Heart right ventricle (tissue), 16 donors: ENCODE data around the gene TECPR2. TPM values are rescaled to one million over a fixed set of nuclear protein-coding genes. Genes with fewer than 3 reads are reported as not detected.
A peak's percentile ranks its signal among the peaks of the same experiment; 100 is the strongest.

Experiments used
- ATAC-seq, 8 donors: fragments of 200-7000 bp; cut with Tn5 transposase; one replicate each; pipeline ENCODE4 v1.9.1; 2020; ENCODE audit warnings: mild to moderate bottlenecking in 8 of 8, moderate library complexity in 8 of 8, moderate number of reproducible peaks in 1 of 8
- DNase-seq, 2 donors: peaks; one replicate each; pipeline ENCODE4 v3.0.0-alpha.2; 2020
- H3K27ac ChIP-seq, 10 donors: fragments of 200-600 bp; sonication (generic) in 2 of 10; one replicate each; pipeline versions ENCODE4 v1.5.0 to v1.8.0; 2020 to 2022; ENCODE audit warnings: mild to moderate bottlenecking in 3 of 10
- H3K27me3 ChIP-seq, 7 donors: fragments of 200-600 bp; one replicate each; pipeline ENCODE4 v1.8.0; 2021 to 2022; ENCODE audit warnings: mild to moderate bottlenecking in 2 of 7
- H3K36me3 ChIP-seq, 9 donors: fragments of 200-600 bp; sonication (generic) in 1 of 9; one replicate each; pipeline versions ENCODE4 v1.5.0 to v1.8.0; 2020 to 2022; ENCODE audit warnings: mild to moderate bottlenecking in 2 of 9
- H3K4me1 ChIP-seq, 9 donors: fragments of 200-600 bp; sonication (generic) in 1 of 9; one replicate each; pipeline versions ENCODE4 v1.5.0 to v1.8.0; 2020 to 2022; ENCODE audit warnings: mild to moderate bottlenecking in 4 of 9
- H3K4me3 ChIP-seq, 10 donors: fragments of 200-600 bp; sonication (generic) in 2 of 10; one replicate each; pipeline versions ENCODE4 v1.5.0 to v1.8.0; 2020 to 2022; ENCODE audit warnings: mild to moderate bottlenecking in 7 of 10, moderate library complexity in 2 of 10
- H3K9me3 ChIP-seq, 11 donors: fragments of 200-600 bp in 10 of 11; sonication (generic) in 2 of 11; one replicate each; pipeline versions ENCODE4 v1.5.0 to v1.8.0; 2013 to 2022; ENCODE audit warnings: mild to moderate bottlenecking in 2 of 11, control low read depth in 1 of 11, moderate library complexity in 1 of 11
- CTCF ChIP-seq, 9 donors: fragments of 200-600 bp; sonication (generic) in 2 of 9; IDR thresholded peaks; one replicate each; pipeline versions ENCODE4 v1.5.0 to v1.8.0; 2021 to 2022; ENCODE audit warnings: antibody characterized with exemption in 9 of 9, mild to moderate bottlenecking in 5 of 9, moderate library complexity in 1 of 9
- WGBS, 2 donors: extraction: QIAGEN DNeasy Blood & Tissue Kit; methylation state at CpG; one replicate each; pipeline ENCODE4 v1.1.7; 2013; ENCODE audit warnings: inconsistent platforms in 1 of 2; 5-methylcytosine and 5-hydroxymethylcytosine counted together
- intact Hi-C, 10 donors: fragments of 100-400 bp; cut with DNase I; formaldehyde crosslinking; loops; one replicate each; pipeline versions ENCODE4 v1.11.1 to v1.14.2; 2022
- polyA plus RNA-seq, 2 donors: library from polyadenylated mRNA; stranded (reverse); fragments of 200-250 nt; gene quantifications; one replicate each; pipeline ENCODE4 v1.2.3, GENCODE V29; 2013
- total RNA-seq, 10 donors: library from RNA; stranded (reverse); fragmentation: NEBNext Ultra II Directional in 3 of 10; extraction: Animal tissue kit (Norgen Biotek cat#: 25700) in 3 of 10; gene quantifications; one replicate each; pipeline versions ENCODE4 v1.2.1 to v1.2.4, GENCODE V29; 2021 to 2023
- donor health status: Arrhythmogenic right ventricular cardiomyopathy.
- donor health status: ischemic (EF 13 %, LVEDD 7.1; RV severe dilation, severe dysfunction).
- donor health status: healthy with polysubstance abuse.
- donor health status: DM: no; HTN: yes; CAD: no.
- donor health status: DM: no; HTN: no; CAD: no.
- donor health status: ischemic (EF 25% LVEDD 6.9; RV normal size, moderate dysfunction).
- donor health status: ischemic (EF 25% LVEDD 5.7; RV mildly dilated, moderate dysfunction).
- donor health status: healthy.
- donor health status: DM: yes; HTN: yes; CAD: no.
- donor health status: Ischemic cardiomyopathy.
- donor health status: ischemic (EF 35%, LVEDD 5.7; RV mildly dilated, moderate dysfunction).
- donor health status: nonischemic (EF 11% LVEDD 7.7; RV severe dilation, severe dysfunction).
- donor health status: DM: yes; HTN: yes; CAD: no.
- donor health status: PGD.
- donor health status: ischemic (EF 29% LVEDD 5.4; RV normal size, mild dysfunction).
- donor health status: nonischemic (EF 23%, LVEDD 6.1; RV moderate dilation, normal function).

The TECPR2 gene
- total and polyA plus RNA-seq, 12 donors, result 6.8 to 34.2 (median 24.8) TPM

- Histone ChIP-seq H3K4me3 (no peak overlapping the region), H3K4me1 (no peaks in the 10 kb centered on the region), H3K36me3 (peaks cover 0 to 77% (median 13%) of the 10 kb centered on the region in 9 donors), H3K9me3 (no peaks in the 10 kb centered on the region), H3K27ac (no peak overlapping the region), H3K27me3 (no peaks in the 10 kb centered on the region)
- 95 to 96% methylated on average over 11 to 12 of the region's 12 CpGs for WGBS, 2 donors
- intact Hi-C loops, result no loop called here
- ATAC-seq (no peak), DNase-seq (no peak)
- TF ChIP-seq CTCF (IDR thresholded peaks at IDR 0.05), result no peak
Observed at GRCh38 chr14:102417646-102418045, 54.9 kb downstream of the TECPR2 start.

GRCh38 chr14:102418169-102418852, 55.6 kb downstream of the TECPR2 start:
- 83 to 90% methylated on average over 14 of the region's 14 CpGs for WGBS, 2 donors

GRCh38 chr14:102418853-102419240, 56.1 kb downstream of the TECPR2 start:
- Histone ChIP-seq H3K4me3 (no peak overlapping the region), H3K4me1 (no peaks in the 10 kb centered on the region), H3K27ac (no peak overlapping the region), H3K27me3 (no peaks in the 10 kb centered on the region), H3K9me3 (no peaks in the 10 kb centered on the region), H3K36me3 (peaks cover 0 to 76% (median 13%) of the 10 kb centered on the region in 9 donors)
- DNase-seq, result no peak
- 94 to 97% methylated on average over 14 of the region's 14 CpGs for WGBS, 2 donors
- intact Hi-C loops, result no loop called here
- no peak for TF ChIP-seq CTCF (IDR thresholded peaks at IDR 0.05)
- no peak for ATAC-seq

More at GRCh38 chr14:102418169-102418852, 55.6 kb downstream of the TECPR2 start:
- TF ChIP-seq CTCF (IDR thresholded peaks at IDR 0.05), result no peak
- no peak overlapping the region for H3K4me3 ChIP-seq
- DNase-seq (no peak), ATAC-seq (peak in 1 of 8 donors; percentile 25)
- H3K27ac ChIP-seq, result no peak overlapping the region
- intact Hi-C loops, result no loop called here
- no peaks in the 10 kb centered on the region for H3K9me3 ChIP-seq
- H3K4me1 ChIP-seq, result no peaks in the 10 kb centered on the region
- no peaks in the 10 kb centered on the region for H3K27me3 ChIP-seq
- peaks cover 0 to 76% (median 13%) of the 10 kb centered on the region in 9 donors for H3K36me3 ChIP-seq

- no peak for DNase-seq
- H3K4me1 ChIP-seq, result no peaks in the 10 kb centered on the region
- ATAC-seq, result no peak
- no peaks in the 10 kb centered on the region for H3K9me3 ChIP-seq
- H3K27ac ChIP-seq, result no peak overlapping the region
- intact Hi-C loops, result no loop called here
- no peak overlapping the region for H3K4me3 ChIP-seq
- H3K27me3 ChIP-seq, result no peaks in the 10 kb centered on the region
- peaks cover 0 to 76% (median 10%) of the 10 kb centered on the region in 9 donors for H3K36me3 ChIP-seq
- WGBS, 2 donors, result 96 to 97% methylated on average over 11 of the region's 11 CpGs
- TF ChIP-seq CTCF (IDR thresholded peaks at IDR 0.05), result no peak
Observed at GRCh38 chr14:102419276-102419675, 56.5 kb downstream of the TECPR2 start.
